Vagina (tissue), 2 donors: ENCODE measurements around the gene B4GALT2. TPM values are rescaled to one million over a fixed set of nuclear protein-coding genes. Genes with fewer than 3 reads are reported as not detected.

ENCODE experiments used
- DNase-seq, 2 donors: peaks; one replicate each; pipeline ENCODE4 v3.0.0-alpha.2; 2017; ENCODE audit errors: extremely low spot score in 2 of 2
- H3K27ac ChIP-seq: fragments of 200-600 bp; sonication (generic); one replicate; pipeline ENCODE4 v1.5.1; 2019
- H3K27me3 ChIP-seq: fragments of 200-600 bp; sonication (generic); one replicate; pipeline ENCODE4 v1.5.1; 2019
- H3K36me3 ChIP-seq, 2 donors: fragments of 200-600 bp; sonication (generic); one replicate each; pipeline ENCODE4 v1.5.1; 2017 to 2019
- H3K4me1 ChIP-seq: fragments of 200-600 bp; sonication (generic); one replicate; pipeline ENCODE4 v1.5.1; 2019
- H3K4me3 ChIP-seq, 2 donors: fragments of 200-600 bp; sonication (generic); 1 replicate in 1 of 2; 2 replicates in 1 of 2; pipeline ENCODE4 v1.5.1; 2016 to 2019
- H3K9me3 ChIP-seq: fragments of 200-600 bp; sonication (generic); one replicate; pipeline ENCODE4 v1.5.1; 2019
- CTCF ChIP-seq, 3 experiments: fragments of 450-650 bp in 2 of 3; fragments of 200-600 bp in 1 of 3; sonication (generic) in 1 of 3; IDR thresholded peaks; one replicate each; pipeline ENCODE4 v1.5.1; 2017 to 2019; ENCODE audit warnings: antibody characterized with exemption in 3 of 3, mild to moderate bottlenecking in 2 of 3, moderate library complexity in 2 of 3
- POLR2A ChIP-seq, 2 donors: fragments of 450-650 bp; IDR thresholded peaks; one replicate each; pipeline ENCODE4 v1.6.1; 2017; ENCODE audit warnings: antibody characterized with exemption in 2 of 2, mild to moderate bottlenecking in 2 of 2, moderate library complexity in 2 of 2
- POLR2AphosphoS5 ChIP-seq, 2 donors: sonication (generic); formaldehyde crosslinking; IDR thresholded peaks; one replicate each; pipeline ENCODE4 v1.9.0; 2017; ENCODE audit warnings: antibody characterized with exemption in 2 of 2, mild to moderate bottlenecking in 2 of 2, low read depth in 1 of 2; ENCODE audit not compliant: insufficient read depth in 1 of 2
- intact Hi-C: fragments of 100-400 bp; cut with DNase I; formaldehyde crosslinking; loops from one replicate; pipeline ENCODE4 v1.15.1; 2023
- total RNA-seq: library from RNA; depleted of rRNA; stranded (reverse); fragments of >200 nt; gene quantifications from one replicate; pipeline ENCODE4 v1.2.3, GENCODE V29; 2016

Gene B4GALT2
- total RNA-seq, 1 donor from 2014 or later = 31.4 TPM

GRCh38 chr1:43963890-43964289, 15.1 kb upstream of the B4GALT2 start:
- DNase-seq = no peak
- no peak for TF ChIP-seq POLR2A (IDR thresholded peaks at IDR 0.05)
- no peak for TF ChIP-seq CTCF (IDR thresholded peaks at IDR 0.05)
- TF ChIP-seq POLR2AphosphoS5 (IDR thresholded peaks at IDR 0.05; ENCODE audit: insufficient read depth in 1 of 2, low read depth in 1 of 2) = no peak
- intact Hi-C loops = no loop called here
- no peaks in the 10 kb centered on the region for H3K4me1 ChIP-seq
- H3K27ac ChIP-seq = no peak overlapping the region
- H3K27me3 ChIP-seq = no peaks in the 10 kb centered on the region
- no peaks in the 10 kb centered on the region for H3K9me3 ChIP-seq
- no peak overlapping the region for H3K4me3 ChIP-seq
- H3K36me3 ChIP-seq = peaks cover 0 to 20% of the 10 kb centered on the region in 2 donors

GRCh38 chr1:43965316-43965715, 13.7 kb upstream of the B4GALT2 start:
- Histone ChIP-seq H3K4me3 (no peak overlapping the region), H3K27ac (no peak overlapping the region), H3K9me3 (no peaks in the 10 kb centered on the region), H3K27me3 (no peaks in the 10 kb centered on the region), H3K4me1 (peaks cover 4% of the 10 kb centered on the region), H3K36me3 (peaks cover 0 to 8% of the 10 kb centered on the region in 2 donors)
- intact Hi-C loops = no loop called here
- TF ChIP-seq POLR2AphosphoS5 (IDR thresholded peaks at IDR 0.05; ENCODE audit: insufficient read depth in 1 of 2, low read depth in 1 of 2) (no peak), POLR2A (IDR thresholded peaks at IDR 0.05) (no peak), CTCF (IDR thresholded peaks at IDR 0.05) (no peak)
- DNase-seq = no peak

- H3K36me3 ChIP-seq = peaks cover 0 to 9% of the 10 kb centered on the region in 2 donors
- no peak for DNase-seq
- intact Hi-C loops = no loop called here
These were observed 10.6 kb upstream of the B4GALT2 start for GRCh38 chr1:43968348-43968948.

GRCh38 chr1:43969416-43969745, 9.6 kb upstream of the B4GALT2 start:
- intact Hi-C loops = no loop called here
- Histone ChIP-seq H3K27me3 (no peaks in the 10 kb centered on the region), H3K36me3 (peaks cover 0 to 9% of the 10 kb centered on the region in 2 donors), H3K9me3 (no peaks in the 10 kb centered on the region), H3K4me1 (peaks cover 19% of the 10 kb centered on the region), H3K27ac (no peak overlapping the region), H3K4me3 (peak overlapping the region; percentile 76 to 77)
- DNase-seq = no peak
- TF ChIP-seq POLR2AphosphoS5 (IDR thresholded peaks at IDR 0.05; ENCODE audit: insufficient read depth in 1 of 2, low read depth in 1 of 2) = no peak
- no peak for TF ChIP-seq CTCF (IDR thresholded peaks at IDR 0.05)
- TF ChIP-seq POLR2A (IDR thresholded peaks at IDR 0.05) = no peak

More at GRCh38 chr1:43968348-43968948, 10.6 kb upstream of the B4GALT2 start:
- Histone ChIP-seq H3K27me3 (no peaks in the 10 kb centered on the region), H3K27ac (no peak overlapping the region), H3K9me3 (no peaks in the 10 kb centered on the region), H3K4me1 (peaks cover 12% of the 10 kb centered on the region), H3K4me3 (no peak overlapping the region)
- TF ChIP-seq POLR2A (IDR thresholded peaks at IDR 0.05) (no peak), POLR2AphosphoS5 (IDR thresholded peaks at IDR 0.05; ENCODE audit: insufficient read depth in 1 of 2, low read depth in 1 of 2) (no peak), CTCF (IDR thresholded peaks at IDR 0.05) (no peak)

- no peaks in the 10 kb centered on the region for H3K9me3 ChIP-seq
- DNase-seq = peak in 1 of 2 donors; percentile 97
- no peak for TF ChIP-seq CTCF (IDR thresholded peaks at IDR 0.05)
- TF ChIP-seq POLR2AphosphoS5 (IDR thresholded peaks at IDR 0.05; ENCODE audit: insufficient read depth in 1 of 2, low read depth in 1 of 2) = peak; percentile 66 to 89
- TF ChIP-seq POLR2A (IDR thresholded peaks at IDR 0.05) = no peak
- no peak within 1 kb of the TSS for H3K27ac ChIP-seq
- H3K36me3 ChIP-seq = peaks cover 0 to 9% of the 10 kb centered on the region in 2 donors
- H3K4me1 ChIP-seq = peaks cover 21% of the 10 kb centered on the region
- H3K27me3 ChIP-seq = no peaks in the 10 kb centered on the region
- intact Hi-C loops = no loop called here
- H3K4me3 ChIP-seq = peak within 1 kb of the TSS; percentile 76 to 77
These were observed 9.1 kb upstream of the B4GALT2 start, which contains the start of gene DPH2 for GRCh38 chr1:43969746-43970466. Gene DPH2 (plus strand): TSS chr1:43970010. CDS start chr1:43970176, 166 bp downstream.
